ENCODE results near the gene PIP5K1B.

DNA sequence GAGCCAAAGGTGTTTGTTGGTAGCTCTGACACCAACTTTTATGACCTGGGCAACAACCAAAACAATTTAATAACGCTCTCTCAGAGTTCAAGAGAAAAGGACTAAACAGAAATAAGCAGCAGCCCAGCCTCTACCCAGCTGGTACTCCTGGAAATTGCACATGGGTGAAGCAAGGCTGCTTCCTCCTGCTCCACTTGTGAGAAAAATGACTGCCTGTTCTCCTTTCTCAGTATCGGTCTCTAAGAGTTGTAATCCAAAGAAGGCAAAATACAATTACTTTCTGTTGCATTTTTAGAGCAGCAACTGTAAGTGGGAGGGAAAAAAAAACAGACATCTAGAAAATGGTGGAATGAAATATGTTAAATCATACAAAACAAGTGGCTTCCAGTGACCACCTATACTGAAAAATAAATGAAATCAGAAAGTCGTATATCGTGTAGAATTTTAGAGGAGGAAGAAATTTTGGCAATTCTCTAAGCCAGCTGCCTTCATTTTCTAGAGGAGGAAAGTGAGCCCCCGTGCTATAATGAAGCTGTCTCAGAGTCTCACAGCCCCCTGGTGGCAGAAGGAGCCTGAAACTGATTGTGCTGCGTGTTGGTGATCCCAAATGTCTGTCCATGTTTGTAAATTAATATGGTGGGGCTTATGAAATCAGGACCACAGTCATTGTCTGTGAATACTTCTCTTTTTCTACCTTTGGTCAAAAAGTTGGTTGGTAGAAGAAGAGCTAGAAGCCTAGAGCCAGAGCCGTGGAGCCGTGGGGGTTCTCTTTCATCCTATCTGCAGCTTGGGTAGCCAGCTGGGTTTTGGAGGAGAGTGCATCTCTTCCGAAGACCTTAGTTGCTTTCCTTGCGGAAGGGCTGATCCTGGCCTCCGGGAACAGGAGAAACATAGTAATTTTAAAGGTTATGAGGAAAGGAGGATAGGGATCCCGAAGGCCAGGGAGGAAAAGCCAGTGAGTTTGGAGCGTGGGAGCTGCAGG, 139.9 kb downstream of the PIP5K1B start:
- TF ChIP-seq, protein P1, sequence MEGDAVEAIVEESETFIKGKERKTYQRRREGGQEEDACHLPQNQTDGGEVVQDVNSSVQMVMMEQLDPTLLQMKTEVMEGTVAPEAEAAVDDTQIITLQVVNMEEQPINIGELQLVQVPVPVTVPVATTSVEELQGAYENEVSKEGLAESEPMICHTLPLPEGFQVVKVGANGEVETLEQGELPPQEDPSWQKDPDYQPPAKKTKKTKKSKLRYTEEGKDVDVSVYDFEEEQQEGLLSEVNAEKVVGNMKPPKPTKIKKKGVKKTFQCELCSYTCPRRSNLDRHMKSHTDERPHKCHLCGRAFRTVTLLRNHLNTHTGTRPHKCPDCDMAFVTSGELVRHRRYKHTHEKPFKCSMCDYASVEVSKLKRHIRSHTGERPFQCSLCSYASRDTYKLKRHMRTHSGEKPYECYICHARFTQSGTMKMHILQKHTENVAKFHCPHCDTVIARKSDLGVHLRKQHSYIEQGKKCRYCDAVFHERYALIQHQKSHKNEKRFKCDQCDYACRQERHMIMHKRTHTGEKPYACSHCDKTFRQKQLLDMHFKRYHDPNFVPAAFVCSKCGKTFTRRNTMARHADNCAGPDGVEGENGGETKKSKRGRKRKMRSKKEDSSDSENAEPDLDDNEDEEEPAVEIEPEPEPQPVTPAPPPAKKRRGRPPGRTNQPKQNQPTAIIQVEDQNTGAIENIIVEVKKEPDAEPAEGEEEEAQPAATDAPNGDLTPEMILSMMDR (IDR thresholded peaks at IDR 0.05; ENCODE audit: low read depth, low read length, poor library complexity, severe bottlenecking) = peak; percentile 74
- no peak for TF ChIP-seq EZH2phosphoT487 (IDR thresholded peaks at IDR 0.05; ENCODE audit: borderline replicate concordance, low read length)
